Keratinocyte (primary cell): Measurements from ENCODE around the gene SP1.
"Not testable (repeated sequence)": the region's sequence is repeated elsewhere in the genome, so short reads cannot be mapped to it uniquely, and the experiment has no call there.

Source experiments
- CTCF ChIP-seq, 3 experiments: IDR thresholded peaks in 1 of 3; conservative IDR thresholded peaks in 1 of 3; optimal IDR thresholded peaks in 1 of 3; 2 replicates in 2 of 3; 3 replicates in 1 of 3; pipeline versions ENCODE3 to v1.5.1; 2011; ENCODE audit warnings: low read length in 3 of 3, mild to moderate bottlenecking in 3 of 3, moderate library complexity in 2 of 3, control low read depth in 1 of 3, inconsistent platforms in 1 of 3; ENCODE audit not compliant: insufficient read depth in 2 of 3; ENCODE audit errors: extremely low read depth in 1 of 3
- EZH2 ChIP-seq: IDR thresholded peaks from one replicate; pipeline ENCODE4 v1.6.1; 2012; ENCODE audit warnings: inconsistent platforms, mild to moderate bottlenecking, low read length, moderate library complexity

GRCh38 chr12:53417291-53417816 is 37.4 kb downstream of the SP1 start:
- not testable (repeated sequence) for TF ChIP-seq CTCF (optimal IDR thresholded peaks at IDR 0.05 in 1 of 3, IDR thresholded peaks at IDR 0.05 in 1 of 3, conservative IDR thresholded peaks at IDR 0.05 in 1 of 3; ENCODE audit: extremely low read depth in 1 of 3, insufficient read depth in 2 of 3, low read length in 3 of 3); EZH2
